Stimulated activated CD4-positive, alpha-beta T cell treated with anti-CD3 and anti-CD28 coated beads, Interleukin-4, amount 100 ng/mL, for 48 hours (primary cell): ENCODE results near the gene MNAT1.
"Not testable (repeated sequence)": the region's sequence is repeated elsewhere in the genome, so short reads cannot be mapped to it uniquely, and the experiment has no call there.

Experiments
- DNase-seq, 2 donors: peaks; one replicate each; pipeline ENCODE4 v3.0.0-alpha.2; 2020; ENCODE audit warnings: low read depth in 2 of 2

The MNAT1 gene

GRCh38 chr14:60734465-60735242, at the start of gene MNAT1:
Gene MNAT1, plus strand, starts transcription at chr14:60734761. Its CDS starts 102 bp downstream, at chr14:60734863.
- peak; percentile 65 to 68 for DNase-seq

GRCh38 chr14:60686865-60687264, 47.7 kb upstream of the MNAT1 start:
- DNase-seq = no peak

- no peak for DNase-seq
Measured at GRCh38 chr14:60691383-60692113, 43.0 kb upstream of the MNAT1 start.

GRCh38 chr14:60695327-60695726, 39.2 kb upstream of the MNAT1 start:
- no peak for DNase-seq

GRCh38 chr14:60700598-60700997, 34.0 kb upstream of the MNAT1 start:
- DNase-seq = no peak

GRCh38 chr14:60705100-60705499, 29.5 kb upstream of the MNAT1 start:
- no peak for DNase-seq

- DNase-seq = no peak
Measured at GRCh38 chr14:60707858-60708257, 26.7 kb upstream of the MNAT1 start.

GRCh38 chr14:60710494-60710893, 24.1 kb upstream of the MNAT1 start:
- no peak for DNase-seq

GRCh38 chr14:60713513-60713912, 21.0 kb upstream of the MNAT1 start:
- DNase-seq = no peak

- DNase-seq = no peak
Measured at GRCh38 chr14:60720391-60720790, 14.2 kb upstream of the MNAT1 start.

- DNase-seq = no peak
Measured at GRCh38 chr14:60720962-60721325, 13.6 kb upstream of the MNAT1 start.

- peak in 1 of 2 donors; percentile 35 for DNase-seq
Measured at GRCh38 chr14:60721326-60722106, 13.0 kb upstream of the MNAT1 start.

GRCh38 chr14:60722107-60722356, 12.5 kb upstream of the MNAT1 start:
- no peak for DNase-seq

GRCh38 chr14:60722357-60723115, 12.0 kb upstream of the MNAT1 start:
- no peak for DNase-seq

- DNase-seq = no peak
Measured at GRCh38 chr14:60723116-60723906, 11.2 kb upstream of the MNAT1 start.

- DNase-seq = no peak
Measured at GRCh38 chr14:60723907-60724618, 10.5 kb upstream of the MNAT1 start, which contains the start of gene SIX4. Gene SIX4, minus strand, starts transcription at chr14:60724351. Its CDS starts 277 bp downstream, at chr14:60724074.

- DNase-seq = not testable (repeated sequence)
Measured at GRCh38 chr14:60731291-60731690, 3.3 kb upstream of the MNAT1 start.

GRCh38 chr14:60732840-60733483, 1.6 kb upstream of the MNAT1 start:
- no peak for DNase-seq

- DNase-seq = no peak
Measured at GRCh38 chr14:60735416-60735815, 855 bp downstream of the MNAT1 start.

- no peak for DNase-seq
Measured at GRCh38 chr14:60736494-60736893, 1.9 kb downstream of the MNAT1 start.
